GM20000 (cell line): Measurements from ENCODE around the gene DHRS13.

Experiments
- DNase-seq: peaks from one replicate; pipeline ENCODE4 v3.0.0; 2012; ENCODE audit warnings: low spot score
- TF ChIP-seq, protein P1 (sequence below): IDR thresholded peaks from 2 replicates; pipeline ENCODE4 v1.5.1; 2012; ENCODE audit warnings: mild to moderate bottlenecking, control low read depth; ENCODE audit errors: extremely low read depth, missing control alignments

DHRS13 gene

GRCh38 chr17:28885951-28886350 lies 16.9 kb downstream of the DHRS13 start:
- TF ChIP-seq, protein P1, sequence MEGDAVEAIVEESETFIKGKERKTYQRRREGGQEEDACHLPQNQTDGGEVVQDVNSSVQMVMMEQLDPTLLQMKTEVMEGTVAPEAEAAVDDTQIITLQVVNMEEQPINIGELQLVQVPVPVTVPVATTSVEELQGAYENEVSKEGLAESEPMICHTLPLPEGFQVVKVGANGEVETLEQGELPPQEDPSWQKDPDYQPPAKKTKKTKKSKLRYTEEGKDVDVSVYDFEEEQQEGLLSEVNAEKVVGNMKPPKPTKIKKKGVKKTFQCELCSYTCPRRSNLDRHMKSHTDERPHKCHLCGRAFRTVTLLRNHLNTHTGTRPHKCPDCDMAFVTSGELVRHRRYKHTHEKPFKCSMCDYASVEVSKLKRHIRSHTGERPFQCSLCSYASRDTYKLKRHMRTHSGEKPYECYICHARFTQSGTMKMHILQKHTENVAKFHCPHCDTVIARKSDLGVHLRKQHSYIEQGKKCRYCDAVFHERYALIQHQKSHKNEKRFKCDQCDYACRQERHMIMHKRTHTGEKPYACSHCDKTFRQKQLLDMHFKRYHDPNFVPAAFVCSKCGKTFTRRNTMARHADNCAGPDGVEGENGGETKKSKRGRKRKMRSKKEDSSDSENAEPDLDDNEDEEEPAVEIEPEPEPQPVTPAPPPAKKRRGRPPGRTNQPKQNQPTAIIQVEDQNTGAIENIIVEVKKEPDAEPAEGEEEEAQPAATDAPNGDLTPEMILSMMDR = no peak
- no peak for DNase-seq

- TF ChIP-seq, protein P1 = no peak
- no peak for DNase-seq
Observed at GRCh38 chr17:28885363-28885762, 17.5 kb downstream of the DHRS13 start.

DNA sequence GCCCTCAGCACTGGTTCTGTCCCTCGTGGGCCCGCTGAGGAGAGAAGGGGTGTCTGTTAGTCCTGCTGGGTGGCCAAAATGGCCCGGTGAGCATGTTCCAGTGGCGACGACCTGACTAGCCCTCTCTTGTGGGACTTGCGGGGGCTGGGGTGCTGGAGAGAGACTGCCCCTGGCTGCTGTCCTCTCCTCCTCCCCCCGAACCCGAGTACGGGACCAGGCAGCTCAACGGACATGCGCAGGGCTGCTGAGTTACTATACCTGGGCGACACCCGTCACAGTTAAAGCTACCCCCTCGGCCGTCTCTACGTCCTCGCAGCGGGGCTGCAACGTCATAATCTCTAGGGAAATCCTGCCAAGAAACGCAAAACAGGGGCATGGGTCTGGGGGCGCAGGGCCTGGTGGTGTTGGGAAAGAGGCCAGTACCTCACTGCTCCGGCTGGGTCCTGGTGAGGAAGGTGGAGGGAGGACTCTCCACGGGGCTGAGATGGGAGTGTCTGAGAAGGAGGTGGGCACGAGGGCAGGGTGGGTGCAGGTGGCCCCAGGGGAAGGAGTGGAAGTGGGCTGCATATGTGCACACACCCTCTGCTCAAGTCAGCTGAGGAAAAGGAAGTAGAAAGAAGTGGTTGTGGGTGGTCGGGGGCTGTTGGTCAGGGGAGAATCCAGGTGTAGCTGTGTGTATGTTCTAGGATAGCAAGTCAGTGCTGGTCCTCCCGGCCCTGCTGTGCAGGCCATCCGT lies 18.7 kb downstream of the DHRS13 start:
- no peak for DNase-seq
- TF ChIP-seq, protein P1 = no peak

DNA sequence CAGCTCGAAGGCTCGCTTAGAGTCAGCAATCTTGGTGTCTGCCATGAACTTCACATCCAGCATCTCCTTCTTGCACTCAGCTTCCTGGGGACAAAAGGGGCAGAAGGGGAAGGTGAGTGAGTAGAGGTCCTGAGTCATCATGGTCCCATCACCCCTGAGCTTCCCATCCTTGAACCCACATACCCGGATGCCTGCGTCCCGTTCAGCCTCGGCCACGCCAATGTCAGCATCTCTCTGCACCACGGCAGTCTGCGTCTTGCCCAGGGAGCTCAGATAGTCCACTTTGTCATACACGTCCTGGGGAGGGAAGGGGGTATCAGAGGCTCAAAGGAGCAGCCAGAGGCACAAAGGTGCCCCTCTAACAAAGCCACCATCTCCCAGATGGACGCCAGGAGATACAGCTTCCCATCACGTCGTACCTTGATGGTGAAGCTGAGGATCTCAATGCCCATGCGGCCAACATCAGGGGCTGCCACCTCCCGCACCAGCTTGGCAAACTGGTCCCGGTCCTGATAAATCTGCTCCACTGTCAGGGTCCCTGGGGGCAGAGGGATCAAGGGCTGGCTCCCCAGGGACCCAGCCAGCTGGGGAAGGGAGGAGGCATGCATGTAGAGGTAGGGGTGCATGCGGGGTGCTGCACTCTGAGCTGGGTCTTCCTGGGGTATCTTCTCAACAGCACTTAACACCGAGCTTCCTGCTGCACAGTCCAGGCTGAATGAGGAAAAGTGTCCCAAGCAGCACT lies 20.6 kb downstream of the DHRS13 start:
- DNase-seq = no peak
- TF ChIP-seq, protein P1 = no peak

- TF ChIP-seq, protein P1 = no peak
Observed at GRCh38 chr17:28881533-28882056, 21.3 kb downstream of the DHRS13 start.

DNA sequence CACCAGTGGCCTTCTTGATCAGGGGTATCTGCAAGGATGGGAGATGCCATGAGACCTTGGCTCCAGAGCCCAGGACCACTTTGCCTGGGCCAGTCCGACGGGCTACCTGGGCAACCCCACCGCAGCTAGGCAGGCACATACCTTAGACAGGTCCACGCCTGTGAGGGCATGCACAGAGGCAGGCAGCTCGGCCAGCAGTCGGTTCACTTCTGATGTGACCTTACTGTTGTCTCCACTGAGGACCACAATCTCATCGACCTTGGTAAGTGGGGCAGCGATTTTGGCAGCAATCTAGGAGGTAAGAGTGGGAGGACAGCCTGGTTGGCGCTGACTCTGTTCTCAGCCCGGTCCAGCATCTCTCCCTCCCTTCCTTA lies 22.3 kb downstream of the DHRS13 start:
- TF ChIP-seq, protein P1 = no peak
- no peak for DNase-seq

More at GRCh38 chr17:28881533-28882056, 21.3 kb downstream of the DHRS13 start:
- DNase-seq = no peak
